HG03280 (cell line): ENCODE measurements around the gene TECPR2.
A peak's percentile ranks its signal among the peaks of the same experiment; 100 is the strongest.
"Not testable (repeated sequence)": the region's sequence is repeated elsewhere in the genome, so short reads cannot be mapped to it uniquely, and the experiment has no call there.

Source experiments
- ATAC-seq: cut with Tn5 transposase; IDR thresholded peaks from one replicate; pipeline ENCODE4 v1.9.1; 2021; ENCODE audit warnings: mild to moderate bottlenecking, moderate library complexity; ENCODE audit not compliant: unreplicated experiment

TECPR2 gene

GRCh38 chr14:102333795-102334705 lies 28.7 kb upstream of the TECPR2 start:
- ATAC-seq, result no peak

GRCh38 chr14:102335163-102335562 lies 27.6 kb upstream of the TECPR2 start:
- ATAC-seq, result no peak

GRCh38 chr14:102338724-102339123 lies 24.0 kb upstream of the TECPR2 start:
- no peak for ATAC-seq

GRCh38 chr14:102341566-102341965 lies 21.2 kb upstream of the TECPR2 start:
- no peak for ATAC-seq

- ATAC-seq, result no peak
Observed at GRCh38 chr14:102342238-102342637, 20.5 kb upstream of the TECPR2 start.

- ATAC-seq, result no peak
Observed at GRCh38 chr14:102344084-102344483, 18.7 kb upstream of the TECPR2 start.

GRCh38 chr14:102344485-102344884 lies 18.3 kb upstream of the TECPR2 start:
- ATAC-seq, result no peak

- no peak for ATAC-seq
Observed at GRCh38 chr14:102345232-102345631, 17.5 kb upstream of the TECPR2 start.

- ATAC-seq, result no peak
Observed at GRCh38 chr14:102346645-102347044, 16.1 kb upstream of the TECPR2 start.

- ATAC-seq, result no peak
Observed at GRCh38 chr14:102348376-102348775, 14.4 kb upstream of the TECPR2 start.

GRCh38 chr14:102351023-102351422 lies 11.7 kb upstream of the TECPR2 start:
- no peak for ATAC-seq

GRCh38 chr14:102351593-102351992 lies 11.1 kb upstream of the TECPR2 start:
- ATAC-seq, result not testable (repeated sequence)

GRCh38 chr14:102352213-102352612 lies 10.5 kb upstream of the TECPR2 start:
- no peak for ATAC-seq

GRCh38 chr14:102353126-102353619 lies 9.6 kb upstream of the TECPR2 start:
- ATAC-seq, result no peak

- no peak for ATAC-seq
Observed at GRCh38 chr14:102356280-102356679, 6.5 kb upstream of the TECPR2 start.

GRCh38 chr14:102359341-102359740 lies 3.4 kb upstream of the TECPR2 start:
- no peak for ATAC-seq

- no peak for ATAC-seq
Observed at GRCh38 chr14:102360388-102360787, 2.4 kb upstream of the TECPR2 start.

- ATAC-seq, result peak; percentile 1
Observed at GRCh38 chr14:102362084-102362483, 657 bp upstream of the TECPR2 start.

- peak; percentile 24 for ATAC-seq
Observed at GRCh38 chr14:102363182-102363943, 622 bp downstream of the TECPR2 start.

- no peak for ATAC-seq
Observed at GRCh38 chr14:102370305-102370809, 7.6 kb downstream of the TECPR2 start.

GRCh38 chr14:102371361-102371760 lies 8.6 kb downstream of the TECPR2 start:
- no peak for ATAC-seq

GRCh38 chr14:102373110-102373509 lies 10.4 kb downstream of the TECPR2 start:
- peak; percentile 52 for ATAC-seq
